WTC11 (cell line): ENCODE results near the gene HOXB5. TPM values are rescaled to one million over a fixed set of nuclear protein-coding genes. Genes with fewer than 3 reads are reported as not detected.

ENCODE experiments used
- ATAC-seq: fragments of 200-7000 bp; cut with Tn5 transposase; 2 replicates; pipeline ENCODE4 v1.10.0; 2021; ENCODE audit warnings: mild to moderate bottlenecking, moderate library complexity
- CTCF ChIA-PET: fragments of 300-600 bp; sonication (Branson Sonifier 250); formaldehyde crosslinking; loops from one replicate; lab custom pipeline; 2021; ENCODE audit warnings: antibody characterized with exemption; lab: Charles Lee
- POLR2A ChIA-PET: fragments of 350-600 bp; sonication (Branson Sonifier 250); formaldehyde crosslinking; loops from one replicate; lab custom pipeline; 2021; ENCODE audit warnings: antibody characterized with exemption; lab: Charles Lee
- DNase-seq: peaks from one replicate; pipeline ENCODE4 v3.0.0; 2021; ENCODE audit warnings: low spot score
- H3K27ac Mint-ChIP-seq: 2 replicates; pipeline ENCODE4 v1.8.0; 2021; ENCODE audit warnings: mixed read lengths
- H3K27me3 Mint-ChIP-seq: 2 replicates; pipeline ENCODE4 v1.8.0; 2021; ENCODE audit warnings: low read depth, mild to moderate bottlenecking, moderate library complexity, mixed read lengths
- H3K36me3 Mint-ChIP-seq: 2 replicates; pipeline ENCODE4 v1.8.0; 2021; ENCODE audit warnings: mixed read lengths
- H3K4me1 Mint-ChIP-seq: 2 replicates; pipeline ENCODE4 v1.8.0; 2022; ENCODE audit warnings: mixed read lengths
- H3K4me3 Mint-ChIP-seq: 2 replicates; pipeline ENCODE4 v1.8.0; 2021; ENCODE audit warnings: mild to moderate bottlenecking, moderate library complexity, mixed read lengths
- H3K9me3 Mint-ChIP-seq: 2 replicates; pipeline ENCODE4 v1.8.0; 2021; ENCODE audit warnings: mixed read lengths
- AR ChIP-seq: fragments of 250-450 bp; sonication (Bioruptor Pico); IDR thresholded peaks from 2 replicates; pipeline ENCODE4 v1.9.0; 2021; ENCODE audit warnings: mild to moderate bottlenecking
- ATF1 ChIP-seq: sonication (generic); formaldehyde crosslinking; IDR thresholded peaks from 2 replicates; pipeline ENCODE4 v1.8.1; 2023; ENCODE audit warnings: mild to moderate bottlenecking, moderate library complexity, missing genetic modification reagents
- ATF6 ChIP-seq: sonication (generic); formaldehyde crosslinking; IDR thresholded peaks from 2 replicates; pipeline ENCODE4 v1.8.1; 2023; ENCODE audit warnings: mild to moderate bottlenecking, missing genetic modification reagents
- CREM ChIP-seq: sonication (generic); formaldehyde crosslinking; IDR thresholded peaks from 2 replicates; pipeline ENCODE4 v1.8.1; 2022; ENCODE audit warnings: mild to moderate bottlenecking, missing genetic modification reagents, moderate library complexity
- ELF4 ChIP-seq: sonication (generic); formaldehyde crosslinking; IDR thresholded peaks from 2 replicates; pipeline ENCODE4 v1.8.1; 2022; ENCODE audit warnings: low read depth, mild to moderate bottlenecking, moderate library complexity, missing genetic modification reagents
- GABPB1 ChIP-seq: sonication (generic); formaldehyde crosslinking; IDR thresholded peaks from 2 replicates; pipeline ENCODE4 v1.8.1; 2023; ENCODE audit warnings: mild to moderate bottlenecking, missing genetic modification reagents
- JUN ChIP-seq: sonication (generic); formaldehyde crosslinking; IDR thresholded peaks from 2 replicates; pipeline ENCODE4 v1.8.0; 2023; ENCODE audit warnings: mild to moderate bottlenecking, missing genetic modification reagents
- NFYB ChIP-seq: sonication (generic); formaldehyde crosslinking; conservative IDR thresholded peaks from 2 replicates; pipeline ENCODE4 v1.8.0; 2022; ENCODE audit warnings: low read depth, missing genetic modification reagents
- OVOL2 ChIP-seq: fragments of 250-450 bp; sonication (Bioruptor Pico); IDR thresholded peaks from 2 replicates; pipeline ENCODE4 v1.9.0; 2021; ENCODE audit warnings: mild to moderate bottlenecking, borderline replicate concordance
- PRRX2 ChIP-seq: fragments of 250-450 bp; sonication (Bioruptor Pico); IDR thresholded peaks from 2 replicates; pipeline ENCODE4 v1.8.0; 2021; ENCODE audit warnings: mild to moderate bottlenecking
- TCF7 ChIP-seq: sonication (generic); formaldehyde crosslinking; IDR thresholded peaks from 2 replicates; pipeline ENCODE4 v1.8.0; 2022; ENCODE audit warnings: mild to moderate bottlenecking, low read depth, missing genetic modification reagents, moderate library complexity
- ZBTB43 ChIP-seq: sonication (generic); formaldehyde crosslinking; IDR thresholded peaks from 2 replicates; pipeline ENCODE4 v1.8.1; 2023; ENCODE audit warnings: mild to moderate bottlenecking, missing genetic modification reagents
- ZNF138 ChIP-seq: sonication (generic); formaldehyde crosslinking; conservative IDR thresholded peaks from 2 replicates; pipeline ENCODE4 v1.8.1; 2022; ENCODE audit warnings: mild to moderate bottlenecking, moderate library complexity, missing genetic modification reagents
- ZNF232 ChIP-seq: sonication (generic); formaldehyde crosslinking; IDR thresholded peaks from 2 replicates; pipeline ENCODE4 v1.8.0; 2022; ENCODE audit warnings: mild to moderate bottlenecking, missing genetic modification reagents
- total RNA-seq: library from RNA; stranded (reverse); gene quantifications from 3 replicates; pipeline ENCODE4 v1.2.3, GENCODE V29; 2021
- TF ChIP-seq, protein P1 (sequence below): fragments of 200-600 bp; IDR thresholded peaks from 2 replicates; pipeline ENCODE4 v1.8.0; 2022; ENCODE audit warnings: antibody characterized with exemption
- TF ChIP-seq, protein P2 (sequence below): sonication (generic); formaldehyde crosslinking; IDR thresholded peaks from 2 replicates; pipeline ENCODE4 v1.8.0; 2022; ENCODE audit warnings: mild to moderate bottlenecking, missing genetic modification reagents

HOXB5 gene
- total RNA-seq, 1 experiment from 2014 or later = not detected

GRCh38 chr17:48613862-48614694 is 20.5 kb upstream of the HOXB5 start:
- peaks cover 38% of the 10 kb centered on the region for H3K4me1 Mint-ChIP-seq
- no peak overlapping the region; the same call in 1 of the 2 replicates for H3K4me3 Mint-ChIP-seq
- H3K36me3 Mint-ChIP-seq = no peaks in the 10 kb centered on the region
- CTCF ChIA-PET = interaction anchor here (0.6 to 1.4 kb wide), 9 partner anchors 8 to 589 kb away, joined by 3 to 6 read pairs (median 4); no protein-coding TSS in a partner anchor
- H3K9me3 Mint-ChIP-seq = no peaks in the 10 kb centered on the region
- TF ChIP-seq CREM = no peak
- no peak for TF ChIP-seq GABPB1 (CRISPR knock-in tag)
- TF ChIP-seq, protein P1, sequence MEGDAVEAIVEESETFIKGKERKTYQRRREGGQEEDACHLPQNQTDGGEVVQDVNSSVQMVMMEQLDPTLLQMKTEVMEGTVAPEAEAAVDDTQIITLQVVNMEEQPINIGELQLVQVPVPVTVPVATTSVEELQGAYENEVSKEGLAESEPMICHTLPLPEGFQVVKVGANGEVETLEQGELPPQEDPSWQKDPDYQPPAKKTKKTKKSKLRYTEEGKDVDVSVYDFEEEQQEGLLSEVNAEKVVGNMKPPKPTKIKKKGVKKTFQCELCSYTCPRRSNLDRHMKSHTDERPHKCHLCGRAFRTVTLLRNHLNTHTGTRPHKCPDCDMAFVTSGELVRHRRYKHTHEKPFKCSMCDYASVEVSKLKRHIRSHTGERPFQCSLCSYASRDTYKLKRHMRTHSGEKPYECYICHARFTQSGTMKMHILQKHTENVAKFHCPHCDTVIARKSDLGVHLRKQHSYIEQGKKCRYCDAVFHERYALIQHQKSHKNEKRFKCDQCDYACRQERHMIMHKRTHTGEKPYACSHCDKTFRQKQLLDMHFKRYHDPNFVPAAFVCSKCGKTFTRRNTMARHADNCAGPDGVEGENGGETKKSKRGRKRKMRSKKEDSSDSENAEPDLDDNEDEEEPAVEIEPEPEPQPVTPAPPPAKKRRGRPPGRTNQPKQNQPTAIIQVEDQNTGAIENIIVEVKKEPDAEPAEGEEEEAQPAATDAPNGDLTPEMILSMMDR = no peak
- no peak for TF ChIP-seq OVOL2 (CRISPR knock-in tag)
- no peak for TF ChIP-seq AR (CRISPR knock-in tag)
- TF ChIP-seq NFYB (CRISPR knock-in tag) = no peak
- no peak for TF ChIP-seq ZNF138 (CRISPR knock-in tag)
- no peak overlapping the region for H3K27ac Mint-ChIP-seq
- ATAC-seq = no peak
- H3K27me3 Mint-ChIP-seq = peaks cover 100% of the 10 kb centered on the region; the same call in 1 of the 2 replicates
- no peak for DNase-seq
- POLR2A ChIA-PET = no interaction called here

GRCh38 chr17:48612854-48613691 is 19.5 kb upstream of the HOXB5 start:
- Mint-ChIP-seq H3K9me3 (no peaks in the 10 kb centered on the region), H3K36me3 (no peaks in the 10 kb centered on the region), H3K4me3 (peak overlapping the region; percentile 45), H3K27ac (no peak overlapping the region), H3K4me1 (peaks cover 29% of the 10 kb centered on the region), H3K27me3 (peaks cover 100% of the 10 kb centered on the region; the same call in 1 of the 2 replicates)
- POLR2A ChIA-PET = no interaction called here
- ATAC-seq (peak; percentile 2; the same call in 1 of the 2 replicates), DNase-seq (no peak)
- TF ChIP-seq JUN (CRISPR knock-in tag) = no peak
- CTCF ChIA-PET = interaction anchor here (0.6 to 1.4 kb wide), 12 partner anchors 9 to 587 kb away, joined by 3 to 7 read pairs (median 4); partner anchors contain the start of genes HOXB5 and HOXB6

- ATAC-seq (no peak), DNase-seq (no peak)
- Mint-ChIP-seq H3K27me3 (peaks cover 100% of the 10 kb centered on the region; the same call in 1 of the 2 replicates), H3K9me3 (no peaks in the 10 kb centered on the region), H3K4me3 (peak overlapping the region; percentile 21; the same call in 1 of the 2 replicates), H3K36me3 (0 out of 2 replicates have a peak, but pooled peaks cover 2% of the 10 kb centered on the region), H3K27ac (no peak overlapping the region), H3K4me1 (peaks cover 29% of the 10 kb centered on the region)
- ChIA-PET POLR2A (no interaction called here), CTCF (interaction anchor here (0.6 to 1.4 kb wide), 12 partner anchors 8 to 586 kb away, joined by 3 to 7 read pairs (median 4); partner anchors contain the start of genes HOXB5 and HOXB6)
- TF ChIP-seq JUN (CRISPR knock-in tag) = no peak
- no peak for TF ChIP-seq ATF6
- no peak for TF ChIP-seq ZNF232 (CRISPR knock-in tag)
- no peak for TF ChIP-seq ELF4
- TF ChIP-seq TCF7 (CRISPR knock-in tag) = no peak
- no peak for TF ChIP-seq AR (CRISPR knock-in tag)
- TF ChIP-seq ATF1 (CRISPR knock-in tag) = no peak
- TF ChIP-seq ZBTB43 (CRISPR knock-in tag) = no peak
- no peak for TF ChIP-seq PRRX2 (CRISPR knock-in tag)
- TF ChIP-seq, protein P2, sequence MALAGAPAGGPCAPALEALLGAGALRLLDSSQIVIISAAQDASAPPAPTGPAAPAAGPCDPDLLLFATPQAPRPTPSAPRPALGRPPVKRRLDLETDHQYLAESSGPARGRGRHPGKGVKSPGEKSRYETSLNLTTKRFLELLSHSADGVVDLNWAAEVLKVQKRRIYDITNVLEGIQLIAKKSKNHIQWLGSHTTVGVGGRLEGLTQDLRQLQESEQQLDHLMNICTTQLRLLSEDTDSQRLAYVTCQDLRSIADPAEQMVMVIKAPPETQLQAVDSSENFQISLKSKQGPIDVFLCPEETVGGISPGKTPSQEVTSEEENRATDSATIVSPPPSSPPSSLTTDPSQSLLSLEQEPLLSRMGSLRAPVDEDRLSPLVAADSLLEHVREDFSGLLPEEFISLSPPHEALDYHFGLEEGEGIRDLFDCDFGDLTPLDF (CRISPR knock-in tag) = no peak
Observed at GRCh38 chr17:48612456-48612853, 18.9 kb upstream of the HOXB5 start.
